ENCODE measurements around the gene C1D. TPM values are rescaled to one million over a fixed set of nuclear protein-coding genes. Genes with fewer than 3 reads are reported as not detected.
"Not testable (repeated sequence)": the region's sequence is repeated elsewhere in the genome, so short reads cannot be mapped to it uniquely, and the experiment has no call there.

The C1D gene
- total RNA-seq, 1 experiment from 2014 or later: 56.0 TPM

DNA sequence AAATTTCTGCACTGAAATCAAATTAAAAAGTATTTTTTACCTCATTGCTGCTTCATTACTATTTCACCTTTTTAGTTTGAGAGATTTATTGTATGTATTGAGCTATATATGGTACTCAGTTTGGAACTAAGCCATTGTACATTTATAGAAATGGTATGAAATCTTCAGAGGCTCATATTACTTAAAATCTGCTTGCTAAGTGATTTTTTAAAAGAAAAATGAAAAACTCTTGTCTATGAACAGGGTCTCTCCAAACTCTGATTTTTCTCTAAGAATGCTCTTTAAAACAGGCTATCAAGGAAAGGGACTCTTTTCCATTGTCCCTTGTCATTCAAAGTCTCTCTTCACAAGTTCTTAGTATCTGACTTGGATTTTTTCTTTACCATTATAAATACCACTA lies 31.8 kb downstream of the C1D start:
- no peak for DNase-seq (ENCODE audit: low read depth)
- in situ Hi-C loops (cut with HindIII; ENCODE audit: low pct_unique_long_range_greater_than_20kb, low sequenced_read_pairs): no loop called here

DNA sequence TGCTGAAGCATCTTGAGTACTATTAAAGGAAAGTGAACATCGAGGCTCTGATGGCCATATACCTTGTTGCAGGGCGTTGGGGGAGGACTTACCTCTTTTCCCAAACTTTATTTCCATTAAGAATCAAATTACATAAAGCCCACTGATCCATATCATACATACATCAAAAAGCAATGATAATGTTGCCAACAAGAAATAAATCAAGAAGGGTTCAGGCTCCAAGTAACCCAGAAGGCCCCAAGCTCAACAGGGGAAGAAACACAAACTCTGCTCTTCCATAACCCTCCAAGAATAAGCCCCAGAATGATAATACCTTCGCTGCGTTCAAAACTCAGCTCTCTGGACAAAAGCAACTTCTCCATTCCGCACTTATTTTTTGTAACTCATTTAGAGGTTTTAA lies 32.3 kb downstream of the C1D start:
- DNase-seq (ENCODE audit: low read depth): no peak
- in situ Hi-C loops (cut with HindIII; ENCODE audit: low pct_unique_long_range_greater_than_20kb, low sequenced_read_pairs): no loop called here

DNA sequence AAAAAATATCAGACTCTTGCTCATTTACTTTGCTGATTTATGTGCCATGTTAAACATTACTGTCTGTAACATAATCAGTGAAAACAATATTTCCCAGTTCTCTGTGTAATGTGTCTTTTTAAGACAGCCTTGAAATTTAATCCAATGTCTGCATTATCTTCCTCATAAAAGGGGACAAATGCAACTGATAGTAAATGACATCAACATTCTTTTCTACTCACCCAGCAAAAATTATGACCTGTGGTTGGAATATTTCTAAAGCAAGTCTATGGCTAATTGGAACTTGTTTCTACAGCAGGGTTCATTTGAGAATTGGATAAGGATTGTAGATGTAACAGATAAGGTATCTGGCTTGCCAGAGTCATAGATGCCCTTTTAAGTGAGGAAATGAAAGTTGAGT lies 34.8 kb downstream of the C1D start:
- DNase-seq (ENCODE audit: low read depth): no peak
- in situ Hi-C loops (cut with HindIII; ENCODE audit: low pct_unique_long_range_greater_than_20kb, low sequenced_read_pairs): no loop called here

DNA sequence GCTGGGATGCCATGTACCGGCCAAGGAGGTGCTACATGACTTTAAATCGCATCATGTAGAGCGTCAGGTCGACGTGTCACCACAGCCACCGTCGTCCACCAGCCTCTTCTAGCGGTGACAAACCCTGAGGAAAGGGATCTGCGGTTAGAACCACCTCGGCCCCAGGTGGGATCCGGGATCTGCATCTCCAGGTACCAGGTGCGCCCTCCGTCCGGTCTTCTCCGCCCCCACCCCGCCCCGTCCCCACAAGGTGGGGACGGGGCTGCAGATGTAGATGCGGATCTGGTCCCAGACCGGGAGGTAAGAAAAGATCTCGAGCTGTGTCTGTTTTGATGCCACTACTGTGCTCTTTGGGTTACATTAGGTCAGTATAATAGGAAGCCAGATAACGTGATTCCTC lies 38.4 kb downstream of the C1D start:
- in situ Hi-C loops (cut with HindIII; ENCODE audit: low pct_unique_long_range_greater_than_20kb, low sequenced_read_pairs): no loop called here

DNA sequence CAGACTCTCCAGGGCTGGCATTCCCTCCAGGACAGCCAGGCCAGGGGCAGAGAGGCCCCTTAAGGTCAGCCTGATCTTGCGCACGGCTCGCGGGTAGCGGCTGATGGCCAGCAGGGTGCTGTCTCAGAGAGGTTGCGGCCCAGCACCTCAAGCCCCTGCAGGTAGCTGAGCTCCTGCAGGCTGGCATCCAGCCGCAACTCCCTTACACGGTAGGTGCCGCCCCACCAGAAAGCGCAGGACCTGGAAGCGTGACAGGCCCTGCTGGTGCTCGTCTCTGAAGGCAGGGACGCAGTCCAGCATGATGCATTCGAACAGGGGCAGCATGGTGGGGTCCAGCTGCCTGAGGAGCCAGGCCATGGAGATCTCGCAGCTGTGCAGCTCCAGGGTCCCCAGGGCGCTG lies 38.9 kb downstream of the C1D start:
- no peak for DNase-seq (ENCODE audit: low read depth)
- in situ Hi-C loops (cut with HindIII; ENCODE audit: low pct_unique_long_range_greater_than_20kb, low sequenced_read_pairs): no loop called here

More for the DNA sequence above, 38.4 kb downstream of the C1D start:
- DNase-seq (ENCODE audit: low read depth): no peak

DNA sequence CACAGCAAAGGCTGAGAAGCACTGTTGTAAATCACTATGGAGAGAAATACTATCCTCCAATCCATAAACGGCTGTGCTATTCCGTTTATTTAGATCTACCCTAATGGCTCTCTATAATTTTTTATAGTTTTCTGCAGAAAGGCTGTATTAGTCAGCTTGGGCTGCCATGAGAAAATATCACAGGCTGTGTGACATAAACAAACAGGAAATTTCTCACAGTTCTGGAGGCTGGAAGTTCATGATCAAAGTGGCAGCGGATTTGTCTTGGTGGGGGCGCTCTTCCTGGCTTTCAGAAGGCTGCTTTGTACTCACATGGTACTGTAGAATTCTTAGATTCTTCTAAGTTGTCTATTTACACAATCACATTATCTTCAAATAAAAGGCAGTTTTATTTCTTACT lies 44.1 kb downstream of the C1D start:
- in situ Hi-C loops (cut with HindIII; ENCODE audit: low pct_unique_long_range_greater_than_20kb, low sequenced_read_pairs): no loop called here
- DNase-seq (ENCODE audit: low read depth): no peak

DNA sequence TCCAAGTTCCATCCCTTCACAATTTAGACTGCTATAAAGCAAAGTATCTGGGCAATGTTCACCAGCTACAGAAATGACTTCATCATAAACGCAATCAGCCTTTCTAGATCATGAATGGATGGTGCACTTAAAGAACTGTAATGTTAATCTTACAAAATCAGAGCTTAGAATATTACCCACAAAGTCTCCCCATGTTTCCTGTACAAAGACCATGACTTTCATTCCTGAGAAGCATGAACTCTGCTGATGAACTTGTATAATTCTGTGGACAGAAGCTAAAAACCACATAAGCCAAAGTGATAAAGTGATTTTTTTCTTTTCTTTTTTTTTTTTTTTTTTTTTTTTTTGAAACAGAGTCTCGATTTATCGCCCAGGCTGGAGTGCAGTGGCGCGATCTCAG lies 53.3 kb downstream of the C1D start:
- in situ Hi-C loops (cut with HindIII; ENCODE audit: low pct_unique_long_range_greater_than_20kb, low sequenced_read_pairs): no loop called here
- DNase-seq (ENCODE audit: low read depth): no peak

DNA sequence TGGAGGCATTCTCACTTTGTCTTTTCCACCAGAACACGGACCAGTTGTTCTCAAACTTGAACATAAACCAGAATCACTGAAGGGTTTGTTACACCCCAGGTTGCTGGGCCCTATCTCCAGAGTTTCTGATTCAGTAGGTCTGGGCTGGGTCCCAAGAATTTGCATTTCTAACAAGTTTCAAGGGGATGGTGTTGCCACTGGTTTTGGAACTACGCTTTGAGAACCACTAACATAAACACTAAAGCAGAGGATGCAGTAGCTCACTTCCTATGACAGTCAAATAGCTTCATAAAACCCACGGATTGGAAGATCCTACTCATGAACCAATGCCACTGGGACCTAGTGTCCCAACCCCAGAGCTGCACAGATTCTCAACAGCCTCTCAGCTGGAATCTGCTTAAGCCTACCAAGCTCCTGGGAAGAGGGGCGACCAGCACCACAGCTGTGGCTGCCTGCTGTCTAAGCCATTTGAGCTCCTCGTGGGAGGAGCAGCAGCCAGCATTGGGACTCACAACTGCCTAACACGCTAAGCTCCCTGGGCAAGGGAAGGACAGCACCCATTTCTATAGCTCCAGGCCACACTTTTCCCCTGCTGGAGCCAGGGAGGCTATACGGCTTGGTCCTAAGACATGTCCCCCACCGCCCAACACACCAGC lies 62.5 kb downstream of the C1D start:
- in situ Hi-C loops (cut with HindIII; ENCODE audit: low pct_unique_long_range_greater_than_20kb, low sequenced_read_pairs): no loop called here
- no peak for DNase-seq (ENCODE audit: low read depth)

DNA sequence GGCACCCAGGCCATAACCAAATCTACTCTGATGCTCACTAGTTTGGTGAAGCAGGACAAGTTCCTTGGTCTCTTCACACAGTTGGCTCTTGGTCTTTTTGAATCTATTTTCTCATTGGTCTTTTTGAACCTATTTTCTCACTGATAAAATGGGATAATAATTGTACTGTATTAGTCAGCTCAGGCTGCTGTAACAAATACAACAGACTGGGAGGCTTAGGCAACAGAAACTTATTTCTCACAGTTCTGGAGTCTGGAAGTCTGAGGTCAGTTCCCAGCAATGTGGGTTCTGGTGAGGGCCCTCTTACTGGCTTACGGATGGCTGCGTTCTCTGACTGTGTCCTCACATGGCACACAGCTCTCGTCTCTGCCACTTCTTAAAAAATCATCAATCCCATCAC lies 63.5 kb downstream of the C1D start:
- DNase-seq (ENCODE audit: low read depth): no peak
- in situ Hi-C loops (cut with HindIII; ENCODE audit: low pct_unique_long_range_greater_than_20kb, low sequenced_read_pairs): no loop called here

DNA sequence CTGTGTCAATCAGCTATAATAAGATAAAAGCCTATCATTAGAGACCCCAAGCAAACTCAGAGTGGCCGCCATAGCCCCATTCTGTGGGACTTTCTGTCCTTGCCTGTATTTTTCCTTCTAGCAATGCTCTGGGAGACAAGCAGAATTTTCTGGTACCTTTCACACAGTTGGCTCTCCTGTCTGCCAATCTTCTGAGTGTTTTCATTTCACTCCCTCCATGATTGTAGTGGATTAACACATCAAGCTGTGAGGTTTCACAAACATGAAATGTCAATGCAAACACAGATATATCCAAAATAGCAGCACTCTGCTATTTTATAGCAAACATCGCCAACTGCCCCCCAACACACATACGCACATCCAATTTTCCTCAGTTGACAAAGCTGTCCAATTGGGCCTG lies 64.9 kb downstream of the C1D start:
- peak; percentile 5 for DNase-seq (ENCODE audit: low read depth)

DNA sequence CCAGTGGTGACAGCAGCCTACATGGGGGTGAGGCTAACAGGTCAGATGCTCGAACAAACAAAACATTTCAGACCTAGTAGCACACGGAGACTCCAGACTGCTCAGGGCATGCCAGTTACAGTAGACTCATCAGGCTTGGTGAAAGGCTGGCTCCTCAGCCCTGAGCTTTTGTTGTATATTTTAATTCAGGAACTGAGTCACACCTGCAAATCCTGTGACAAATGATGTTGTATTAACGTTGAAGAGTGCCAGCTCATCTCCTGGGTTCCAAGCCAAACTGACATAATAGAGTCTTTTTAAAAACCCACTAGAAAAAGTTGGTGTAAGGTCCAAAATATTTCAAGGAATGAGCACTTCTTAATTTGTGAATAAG lies 65.3 kb downstream of the C1D start:
- in situ Hi-C loops (cut with HindIII; ENCODE audit: low pct_unique_long_range_greater_than_20kb, low sequenced_read_pairs): no loop called here
- DNase-seq (ENCODE audit: low read depth): peak; percentile 56

More for the DNA sequence above, 64.9 kb downstream of the C1D start:
- in situ Hi-C loops (cut with HindIII; ENCODE audit: low pct_unique_long_range_greater_than_20kb, low sequenced_read_pairs): no loop called here

DNA sequence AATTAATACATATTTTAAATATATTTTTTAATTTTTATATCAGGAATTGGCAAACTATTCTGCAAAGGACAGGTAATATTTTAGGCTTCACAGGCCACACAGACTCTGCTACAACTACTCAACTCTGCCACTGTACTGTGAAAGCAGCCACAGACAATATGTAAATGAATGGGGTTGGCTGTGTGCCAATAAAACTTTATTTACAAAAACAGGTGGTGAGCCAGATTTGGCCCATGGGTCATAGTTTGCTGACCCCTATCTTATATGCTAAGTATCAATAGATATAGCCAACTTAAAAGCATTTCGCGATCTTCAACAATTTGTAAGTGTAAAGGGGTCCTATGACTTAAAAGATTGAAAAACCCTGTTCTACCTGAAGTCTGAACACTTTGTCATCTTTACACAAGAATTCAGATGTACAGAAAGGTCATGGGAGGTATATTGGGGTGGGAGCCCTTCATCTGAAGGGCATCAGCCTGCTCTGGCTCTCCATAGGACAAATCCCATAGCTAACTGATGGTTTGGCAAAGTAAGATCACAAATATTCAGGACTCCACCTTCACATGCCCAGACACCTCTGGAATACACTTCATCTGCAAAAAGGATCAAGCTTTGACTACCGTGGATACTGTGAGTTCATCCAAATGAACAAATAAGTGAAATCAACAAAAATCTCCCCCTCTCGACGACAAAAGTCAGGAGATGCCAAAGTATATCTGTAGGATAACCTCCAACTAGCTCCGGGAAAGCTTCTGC lies 65.9 kb downstream of the C1D start:
- DNase-seq (ENCODE audit: low read depth): no peak
- in situ Hi-C loops (cut with HindIII; ENCODE audit: low pct_unique_long_range_greater_than_20kb, low sequenced_read_pairs): no loop called here

DNA sequence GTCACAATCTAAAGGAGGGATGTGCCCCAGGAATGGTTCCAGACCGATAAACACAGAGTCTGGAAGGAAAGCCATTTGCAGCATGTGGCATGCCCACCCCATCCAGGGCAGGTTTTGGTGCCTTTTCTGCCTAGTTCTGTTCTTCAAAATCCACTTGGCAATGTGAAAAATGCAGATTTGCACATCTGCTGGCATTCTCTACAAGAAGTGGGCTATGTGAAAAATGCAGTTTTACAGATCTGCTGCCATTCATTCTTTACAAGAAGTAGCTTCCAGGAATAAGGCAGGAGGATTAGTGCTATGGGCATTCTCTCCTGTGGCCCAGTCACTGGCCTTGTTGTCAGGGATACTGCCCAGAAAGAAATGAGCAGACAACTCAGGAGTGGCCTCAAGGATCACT lies 68.1 kb downstream of the C1D start:
- in situ Hi-C loops (cut with HindIII; ENCODE audit: low pct_unique_long_range_greater_than_20kb, low sequenced_read_pairs): no loop called here
- no peak for DNase-seq (ENCODE audit: low read depth)

DNA sequence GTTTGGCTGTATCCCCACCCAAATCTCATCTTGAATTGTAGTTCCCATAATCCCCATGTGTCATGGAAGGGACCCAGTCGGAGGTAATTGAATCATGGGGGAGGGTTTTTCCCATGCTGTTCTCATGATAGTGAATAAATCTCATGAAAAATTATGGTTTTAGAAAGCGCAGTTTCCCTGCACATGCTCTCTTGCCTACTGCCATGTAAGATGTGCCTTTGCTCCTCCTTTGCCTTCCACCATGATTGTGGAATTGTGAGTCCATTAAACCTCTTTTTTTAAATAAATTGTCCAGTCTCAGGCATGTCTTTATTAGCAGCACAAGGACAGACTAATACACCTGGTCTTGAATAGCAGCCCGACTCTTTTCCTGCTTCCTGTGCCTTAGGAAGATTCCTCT lies 68.7 kb downstream of the C1D start:
- in situ Hi-C loops (cut with HindIII; ENCODE audit: low pct_unique_long_range_greater_than_20kb, low sequenced_read_pairs); DNase-seq (ENCODE audit: low read depth): not testable (repeated sequence)

DNA sequence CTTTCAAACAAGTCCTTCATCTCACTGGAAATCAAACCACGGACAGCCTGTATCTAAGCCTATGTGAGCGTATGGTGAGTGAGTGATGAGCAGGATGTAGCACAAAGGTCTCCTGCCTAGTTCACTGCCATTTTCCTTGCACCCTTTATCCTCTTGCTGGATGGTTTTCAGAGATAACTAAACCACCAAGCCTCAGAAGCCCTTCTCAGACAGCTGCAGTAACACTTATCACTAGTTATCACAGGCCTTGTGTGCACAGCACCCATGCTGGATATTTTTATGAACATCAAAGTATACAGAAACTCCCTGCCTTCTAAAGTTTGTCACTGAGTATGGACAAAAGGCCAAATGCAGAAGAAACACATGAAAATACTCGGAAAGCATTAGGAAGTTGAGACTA lies 69.5 kb downstream of the C1D start:
- no peak for DNase-seq (ENCODE audit: low read depth)
- in situ Hi-C loops (cut with HindIII; ENCODE audit: low pct_unique_long_range_greater_than_20kb, low sequenced_read_pairs): no loop called here

DNA sequence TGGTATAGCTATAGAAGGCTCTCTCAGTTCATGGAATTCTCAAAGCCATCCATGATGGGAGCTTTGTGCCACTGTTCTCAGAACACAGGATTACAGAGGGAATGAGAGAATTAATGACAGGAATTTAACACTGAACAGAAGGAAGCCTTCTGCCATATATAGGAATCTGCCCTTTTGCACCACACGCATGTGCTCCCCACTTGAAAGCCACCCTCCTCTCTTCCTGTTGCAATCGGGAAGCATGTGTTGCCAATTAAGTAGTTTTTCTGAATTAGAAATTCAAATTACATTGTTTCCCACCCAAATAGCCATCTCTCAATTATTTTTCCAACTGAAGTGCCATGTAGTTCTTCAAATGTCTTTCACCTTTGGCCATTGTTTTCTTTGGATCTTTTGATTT lies 71.3 kb downstream of the C1D start:
- DNase-seq (ENCODE audit: low read depth): no peak
- in situ Hi-C loops (cut with HindIII; ENCODE audit: low pct_unique_long_range_greater_than_20kb, low sequenced_read_pairs): no loop called here

Other genes starting within 250 kb of the C1D start
- 29.2 and 30.9 TPM in 2 replicates for gene PNO1, start 94.9 kb upstream of the C1D start, total RNA-seq (2014; rRNA removed; shearing (Covaris generic); ENCODE audit: low replicate concordance)
- gene PPP3R1, start 189.5 kb upstream of the C1D start, total RNA-seq (2014; rRNA removed; shearing (Covaris generic); ENCODE audit: low replicate concordance): 12.9 and 21.7 TPM in 2 replicates